Liver (tissue), 9 donors: ENCODE results near the gene MAP1LC3B. TPM values are rescaled to one million over a fixed set of nuclear protein-coding genes. Genes with fewer than 3 reads are reported as not detected.

Source experiments
- DNase-seq: peaks from one replicate; pipeline ENCODE4 v3.0.0-alpha.2; 2017; ENCODE audit warnings: low spot score
- H3K27ac ChIP-seq, 2 donors: one replicate each; pipeline ENCODE4 v1.7.0; 2013; ENCODE audit warnings: inconsistent platforms in 2 of 2, low read length in 2 of 2, control low read depth in 1 of 2, low read depth in 1 of 2, mild to moderate bottlenecking in 1 of 2
- H3K27me3 ChIP-seq, 4 donors: one replicate each; pipeline versions ENCODE4 v1.6.1 to v1.7.0; 2013; ENCODE audit warnings: low read length in 3 of 4, inconsistent platforms in 1 of 4, mild to moderate bottlenecking in 1 of 4, moderate library complexity in 1 of 4; ENCODE audit not compliant: control insufficient read depth in 4 of 4, insufficient read depth in 4 of 4
- H3K36me3 ChIP-seq, 4 donors: one replicate each; pipeline versions ENCODE4 v1.6.1 to v1.7.0; 2013; ENCODE audit warnings: low read length in 3 of 4, mild to moderate bottlenecking in 3 of 4, low read depth in 1 of 4, moderate library complexity in 1 of 4; ENCODE audit not compliant: control insufficient read depth in 4 of 4, insufficient read depth in 3 of 4
- H3K4me1 ChIP-seq, 4 donors: one replicate each; pipeline versions ENCODE4 v1.6.1 to v1.7.0; 2013; ENCODE audit warnings: low read length in 3 of 4, mild to moderate bottlenecking in 3 of 4, moderate library complexity in 1 of 4; ENCODE audit not compliant: control insufficient read depth in 4 of 4, insufficient read depth in 4 of 4
- H3K4me3 ChIP-seq, 3 donors: one replicate each; pipeline versions ENCODE4 v1.6.1 to v1.7.0; 2013; ENCODE audit warnings: low read length in 3 of 3, control low read depth in 1 of 3, low read depth in 1 of 3, mild to moderate bottlenecking in 1 of 3
- H3K9ac ChIP-seq, 2 donors: one replicate each; pipeline ENCODE4 v1.7.0; 2013; ENCODE audit warnings: low read length in 2 of 2, mild to moderate bottlenecking in 2 of 2, moderate library complexity in 2 of 2, control low read depth in 1 of 2, low read depth in 1 of 2
- H3K9me3 ChIP-seq, 4 donors: one replicate each; pipeline versions ENCODE4 v1.6.1 to v1.7.0; 2013; ENCODE audit warnings: low read length in 3 of 4; ENCODE audit not compliant: control insufficient read depth in 4 of 4
- CTCF ChIP-seq: fragments of 150-350 bp; IDR thresholded peaks from 2 replicates; pipeline ENCODE4 v1.5.1; 2017; ENCODE audit warnings: improper control_type of control experiment, low read depth, low read length; ENCODE audit not compliant: missing input control
- EGR1 ChIP-seq, 2 donors: IDR thresholded peaks; 2 replicates each; pipeline ENCODE4 v1.6.1; 2016 to 2018; ENCODE audit warnings: antibody characterized with exemption in 2 of 2, low read depth in 2 of 2
- FOXA1 ChIP-seq: IDR thresholded peaks from 2 replicates; pipeline ENCODE4 v1.6.1; 2016; ENCODE audit warnings: antibody characterized with exemption
- FOXA2 ChIP-seq: IDR thresholded peaks from 2 replicates; pipeline ENCODE4 v1.6.1; 2016; ENCODE audit warnings: antibody characterized with exemption
- GABPA ChIP-seq, 2 donors: IDR thresholded peaks in 1 of 2; conservative IDR thresholded peaks in 1 of 2; 2 replicates each; pipeline ENCODE4 v1.6.1; 2016; ENCODE audit warnings: antibody characterized with exemption in 2 of 2, mild to moderate bottlenecking in 1 of 2, moderate library complexity in 1 of 2
- HNF4A ChIP-seq, 2 donors: conservative IDR thresholded peaks; 2 replicates each; pipeline ENCODE4 v1.6.1; 2016; ENCODE audit warnings: antibody characterized with exemption in 2 of 2, mild to moderate bottlenecking in 2 of 2
- HNF4G ChIP-seq: IDR thresholded peaks from 2 replicates; pipeline ENCODE4 v1.6.1; 2016; ENCODE audit warnings: antibody characterized with exemption
- JUND ChIP-seq, 2 donors: IDR thresholded peaks; 2 replicates each; pipeline ENCODE4 v1.6.1; 2016; ENCODE audit warnings: antibody characterized with exemption in 2 of 2
- NR2F2 ChIP-seq: IDR thresholded peaks from 2 replicates; pipeline ENCODE4 v1.6.1; 2016; ENCODE audit warnings: antibody characterized with exemption
- RAD21 ChIP-seq, 2 donors: IDR thresholded peaks; 2 replicates each; pipeline ENCODE4 v1.6.1; 2016; ENCODE audit warnings: antibody characterized with exemption in 2 of 2, mild to moderate bottlenecking in 2 of 2
- RXRA ChIP-seq, 2 donors: IDR thresholded peaks; 2 replicates each; pipeline ENCODE4 v1.6.1; 2017 to 2018; ENCODE audit warnings: antibody characterized with exemption in 2 of 2, mild to moderate bottlenecking in 1 of 2
- SP1 ChIP-seq: IDR thresholded peaks from 2 replicates; pipeline ENCODE4 v1.6.1; 2018; ENCODE audit warnings: antibody characterized with exemption, mild to moderate bottlenecking
- TAF1 ChIP-seq: conservative IDR thresholded peaks from 2 replicates; pipeline ENCODE4 v1.6.1; 2016; ENCODE audit warnings: antibody characterized with exemption, mild to moderate bottlenecking
- YY1 ChIP-seq: IDR thresholded peaks from 2 replicates; pipeline ENCODE4 v1.6.1; 2016; ENCODE audit warnings: antibody characterized with exemption, mild to moderate bottlenecking
- WGBS: extraction: QIAGEN DNeasy Blood & Tissue Kit; methylation state at CpG from one replicate; pipeline ENCODE4 v1.1.7; 2013; 5-methylcytosine and 5-hydroxymethylcytosine counted together
- polyA plus RNA-seq, 2 donors: library from polyadenylated mRNA; stranded (reverse) in 1 of 2; unstranded in 1 of 2; fragments of 200-250 nt in 1 of 2; fragments of >200 nt in 1 of 2; fragmentation: Nextera tagmentation in 1 of 2; extraction: Ambion mirVana in 1 of 2; gene quantifications; one replicate each; pipeline versions ENCODE4 v1.2.1 to v1.2.3, GENCODE V29; 2013 to 2015
- total RNA-seq, 2 donors: library from RNA; depleted of rRNA; stranded (reverse); fragments of >200 nt; gene quantifications; one replicate each; pipeline ENCODE4 v1.2.3, GENCODE V29; 2014
- TF ChIP-seq, protein P1 (sequence below): IDR thresholded peaks from 2 replicates; pipeline ENCODE4 v1.6.1; 2016; ENCODE audit warnings: antibody characterized with exemption
- TF ChIP-seq, protein P2 (sequence below): IDR thresholded peaks from 2 replicates; pipeline ENCODE4 v1.6.1; 2016; ENCODE audit warnings: antibody characterized with exemption, mild to moderate bottlenecking
- TF ChIP-seq, protein P3 (sequence below): IDR thresholded peaks from 2 replicates; pipeline ENCODE4 v1.6.1; 2016; ENCODE audit warnings: antibody characterized with exemption
- TF ChIP-seq, protein P4 (sequence below): IDR thresholded peaks from 2 replicates; pipeline ENCODE4 v1.6.1; 2016; ENCODE audit warnings: antibody characterized with exemption
- donor health status: healthy.
- donor health status: healthy.
- donor health status: healthy.
- donor health status: healthy.
- donor health status: healthy.

Gene MAP1LC3B
- total and polyA plus RNA-seq, 4 donors = 10.3 to 36.3 (median 15.7) TPM

- no peaks in the 10 kb centered on the region for H3K36me3 ChIP-seq
- peak overlapping the region in 1 of 2 donors; percentile 88 for H3K9ac ChIP-seq
- peak overlapping the region in 1 of 3 donors; percentile 96 for H3K4me3 ChIP-seq
- H3K4me1 ChIP-seq = peaks cover 14 to 53% (median 45%) of the 10 kb centered on the region in 4 donors
- H3K27me3 ChIP-seq = no peaks in the 10 kb centered on the region
- peak overlapping the region; percentile 95 for H3K27ac ChIP-seq
- 79% methylated on average over 10 of the region's 10 CpGs for WGBS
- H3K9me3 ChIP-seq = no peaks in the 10 kb centered on the region
- no peak for TF ChIP-seq CTCF
- TF ChIP-seq, protein P1, sequence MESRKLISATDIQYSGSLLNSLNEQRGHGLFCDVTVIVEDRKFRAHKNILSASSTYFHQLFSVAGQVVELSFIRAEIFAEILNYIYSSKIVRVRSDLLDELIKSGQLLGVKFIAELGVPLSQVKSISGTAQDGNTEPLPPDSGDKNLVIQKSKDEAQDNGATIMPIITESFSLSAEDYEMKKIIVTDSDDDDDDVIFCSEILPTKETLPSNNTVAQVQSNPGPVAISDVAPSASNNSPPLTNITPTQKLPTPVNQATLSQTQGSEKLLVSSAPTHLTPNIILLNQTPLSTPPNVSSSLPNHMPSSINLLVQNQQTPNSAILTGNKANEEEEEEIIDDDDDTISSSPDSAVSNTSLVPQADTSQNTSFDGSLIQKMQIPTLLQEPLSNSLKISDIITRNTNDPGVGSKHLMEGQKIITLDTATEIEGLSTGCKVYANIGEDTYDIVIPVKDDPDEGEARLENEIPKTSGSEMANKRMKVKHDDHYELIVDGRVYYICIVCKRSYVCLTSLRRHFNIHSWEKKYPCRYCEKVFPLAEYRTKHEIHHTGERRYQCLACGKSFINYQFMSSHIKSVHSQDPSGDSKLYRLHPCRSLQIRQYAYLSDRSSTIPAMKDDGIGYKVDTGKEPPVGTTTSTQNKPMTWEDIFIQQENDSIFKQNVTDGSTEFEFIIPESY = no peak
- no peak for TF ChIP-seq YY1
- TF ChIP-seq, protein P2, sequence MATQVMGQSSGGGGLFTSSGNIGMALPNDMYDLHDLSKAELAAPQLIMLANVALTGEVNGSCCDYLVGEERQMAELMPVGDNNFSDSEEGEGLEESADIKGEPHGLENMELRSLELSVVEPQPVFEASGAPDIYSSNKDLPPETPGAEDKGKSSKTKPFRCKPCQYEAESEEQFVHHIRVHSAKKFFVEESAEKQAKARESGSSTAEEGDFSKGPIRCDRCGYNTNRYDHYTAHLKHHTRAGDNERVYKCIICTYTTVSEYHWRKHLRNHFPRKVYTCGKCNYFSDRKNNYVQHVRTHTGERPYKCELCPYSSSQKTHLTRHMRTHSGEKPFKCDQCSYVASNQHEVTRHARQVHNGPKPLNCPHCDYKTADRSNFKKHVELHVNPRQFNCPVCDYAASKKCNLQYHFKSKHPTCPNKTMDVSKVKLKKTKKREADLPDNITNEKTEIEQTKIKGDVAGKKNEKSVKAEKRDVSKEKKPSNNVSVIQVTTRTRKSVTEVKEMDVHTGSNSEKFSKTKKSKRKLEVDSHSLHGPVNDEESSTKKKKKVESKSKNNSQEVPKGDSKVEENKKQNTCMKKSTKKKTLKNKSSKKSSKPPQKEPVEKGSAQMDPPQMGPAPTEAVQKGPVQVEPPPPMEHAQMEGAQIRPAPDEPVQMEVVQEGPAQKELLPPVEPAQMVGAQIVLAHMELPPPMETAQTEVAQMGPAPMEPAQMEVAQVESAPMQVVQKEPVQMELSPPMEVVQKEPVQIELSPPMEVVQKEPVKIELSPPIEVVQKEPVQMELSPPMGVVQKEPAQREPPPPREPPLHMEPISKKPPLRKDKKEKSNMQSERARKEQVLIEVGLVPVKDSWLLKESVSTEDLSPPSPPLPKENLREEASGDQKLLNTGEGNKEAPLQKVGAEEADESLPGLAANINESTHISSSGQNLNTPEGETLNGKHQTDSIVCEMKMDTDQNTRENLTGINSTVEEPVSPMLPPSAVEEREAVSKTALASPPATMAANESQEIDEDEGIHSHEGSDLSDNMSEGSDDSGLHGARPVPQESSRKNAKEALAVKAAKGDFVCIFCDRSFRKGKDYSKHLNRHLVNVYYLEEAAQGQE = no peak
- TF ChIP-seq, protein P3, sequence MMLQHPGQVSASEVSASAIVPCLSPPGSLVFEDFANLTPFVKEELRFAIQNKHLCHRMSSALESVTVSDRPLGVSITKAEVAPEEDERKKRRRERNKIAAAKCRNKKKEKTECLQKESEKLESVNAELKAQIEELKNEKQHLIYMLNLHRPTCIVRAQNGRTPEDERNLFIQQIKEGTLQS = no peak
- TF ChIP-seq FOXA1 = no peak
- no peak for TF ChIP-seq TAF1
- no peak for TF ChIP-seq HNF4G
- TF ChIP-seq HNF4A (conservative IDR thresholded peaks at IDR 0.05) = no peak
- TF ChIP-seq GABPA (IDR thresholded peaks at IDR 0.05 in 1 of 2, conservative IDR thresholded peaks at IDR 0.05 in 1 of 2) = no peak
- TF ChIP-seq EGR1 (IDR thresholded peaks at IDR 0.05; ENCODE audit: low read depth in 2 of 2) = no peak
- no peak for TF ChIP-seq NR2F2
- no peak for DNase-seq
Measured at GRCh38 chr16:87380403-87380802, 11.7 kb upstream of the MAP1LC3B start.

DNA sequence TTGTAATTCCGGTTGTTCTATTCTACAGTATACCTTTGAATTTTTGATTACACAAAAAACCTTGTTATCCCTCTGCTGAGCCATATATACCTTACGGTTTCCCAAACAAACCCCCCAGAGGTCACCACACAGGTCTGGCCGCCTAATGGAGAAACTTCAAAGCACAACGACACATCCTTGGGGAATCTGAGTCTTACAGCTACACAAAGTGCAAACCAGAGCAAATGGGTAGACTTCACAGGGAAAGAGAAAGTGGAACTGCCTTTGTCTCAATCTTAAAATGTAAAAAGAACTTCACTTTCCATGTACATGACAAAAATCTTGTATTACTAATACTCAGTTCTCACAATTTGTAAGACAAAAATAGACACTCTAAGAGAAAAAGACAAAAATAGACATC is 11.3 kb upstream of the MAP1LC3B start:
- WGBS = 43% methylated on average over 4 of the region's 4 CpGs

More for the DNA sequence above, 11.3 kb upstream of the MAP1LC3B start:
- Histone ChIP-seq H3K36me3 (no peaks in the 10 kb centered on the region), H3K4me3 (peak overlapping the region in 2 of 3 donors; percentile 93 to 96), H3K9ac (peak overlapping the region; percentile 42 to 88), H3K9me3 (no peaks in the 10 kb centered on the region), H3K27ac (peak overlapping the region; percentile 95), H3K27me3 (no peaks in the 10 kb centered on the region), H3K4me1 (peaks cover 14 to 48% (median 40%) of the 10 kb centered on the region in 4 donors)
- DNase-seq = no peak
- TF ChIP-seq NR2F2 (no peak), HNF4A (conservative IDR thresholded peaks at IDR 0.05) (no peak), RAD21 (IDR thresholded peaks at IDR 0.05) (no peak), EGR1 (IDR thresholded peaks at IDR 0.05; ENCODE audit: low read depth in 2 of 2) (no peak), FOXA2 (no peak), RXRA (IDR thresholded peaks at IDR 0.05) (no peak), SP1 (no peak), YY1 (no peak), FOXA1 (no peak), JUND (IDR thresholded peaks at IDR 0.05) (no peak)
- TF ChIP-seq, protein P4, sequence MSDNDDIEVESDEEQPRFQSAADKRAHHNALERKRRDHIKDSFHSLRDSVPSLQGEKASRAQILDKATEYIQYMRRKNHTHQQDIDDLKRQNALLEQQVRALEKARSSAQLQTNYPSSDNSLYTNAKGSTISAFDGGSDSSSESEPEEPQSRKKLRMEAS = no peak
- TF ChIP-seq, protein P2 = no peak
